Astrocyte (in vitro differentiated cells and primary cell): ENCODE data around the gene IRX3. TPM values are rescaled to one million over a fixed set of nuclear protein-coding genes. Genes with fewer than 3 reads are reported as not detected.
A peak's percentile ranks its signal among the peaks of the same experiment; 100 is the strongest.

ENCODE experiments used
- DNase-seq: peaks from one replicate; pipeline ENCODE4 v3.0.0-alpha.2; 2010; ENCODE audit warnings: low read depth
- FAIRE-seq: peaks from 2 replicates; lab custom pipeline; 2011; peaks lifted over from hg19 to GRCh38; lab: Jason Lieb, UNC
- H2AFZ ChIP-seq: 2 replicates; pipeline ENCODE4 v1.6.0; 2012; ENCODE audit warnings: low read depth, low read length, inconsistent platforms
- H3K27ac ChIP-seq: 2 replicates; pipeline ENCODE4 v1.5.1; 2011; ENCODE audit warnings: low read depth, low read length, inconsistent platforms
- H3K27me3 ChIP-seq: 2 replicates; pipeline ENCODE4 v1.6.0; 2011; ENCODE audit warnings: low read length, inconsistent platforms; ENCODE audit not compliant: insufficient read depth
- H3K36me3 ChIP-seq: 2 replicates; pipeline ENCODE4 v1.5.1; 2011; ENCODE audit warnings: low read length, inconsistent platforms; ENCODE audit not compliant: insufficient read depth
- H3K4me1 ChIP-seq: 2 replicates; pipeline ENCODE4 v1.5.1; 2011; ENCODE audit warnings: low read length, inconsistent platforms; ENCODE audit not compliant: insufficient read depth
- H3K4me2 ChIP-seq: 2 replicates; pipeline ENCODE4 v1.6.0; 2012; ENCODE audit warnings: low read length, inconsistent platforms
- H3K4me3 ChIP-seq: 2 replicates; pipeline ENCODE4 v1.5.1; 2011; ENCODE audit warnings: low read depth, mild to moderate bottlenecking, low read length, inconsistent platforms; ENCODE audit not compliant: insufficient read depth
- H3K79me2 ChIP-seq: 2 replicates; pipeline ENCODE4 v1.6.0; 2012; ENCODE audit warnings: mild to moderate bottlenecking, low read length, inconsistent platforms; ENCODE audit not compliant: insufficient read depth
- H3K9ac ChIP-seq: 2 replicates; pipeline ENCODE4 v1.6.0; 2012; ENCODE audit warnings: mild to moderate bottlenecking, low read length, inconsistent platforms
- H3K9me3 ChIP-seq: 2 replicates; pipeline ENCODE4 v1.5.1; 2012; ENCODE audit warnings: low read depth, mild to moderate bottlenecking, low read length, inconsistent platforms; ENCODE audit not compliant: insufficient read depth
- H4K20me1 ChIP-seq: 2 replicates; pipeline ENCODE4 v1.6.0; 2012; ENCODE audit warnings: low read length, inconsistent platforms; ENCODE audit not compliant: insufficient read depth
- H3K27ac Mint-ChIP-seq: one replicate; pipeline ENCODE4 v1.8.0; 2021; ENCODE audit warnings: mild to moderate bottlenecking, mixed read lengths; ENCODE audit not compliant: unreplicated experiment
- H3K27me3 Mint-ChIP-seq: one replicate; pipeline ENCODE4 v1.8.0; 2021; ENCODE audit warnings: low read depth, mixed read lengths; ENCODE audit not compliant: unreplicated experiment
- H3K36me3 Mint-ChIP-seq: one replicate; pipeline ENCODE4 v1.8.0; 2021; ENCODE audit warnings: low read depth, mixed read lengths; ENCODE audit not compliant: unreplicated experiment
- H3K4me1 Mint-ChIP-seq: one replicate; pipeline ENCODE4 v1.8.0; 2021; ENCODE audit warnings: low read depth, mixed read lengths; ENCODE audit not compliant: unreplicated experiment
- H3K4me3 Mint-ChIP-seq: one replicate; pipeline ENCODE4 v1.8.0; 2021; ENCODE audit warnings: mild to moderate bottlenecking, moderate library complexity, mixed read lengths; ENCODE audit not compliant: unreplicated experiment
- H3K9me3 Mint-ChIP-seq: one replicate; pipeline ENCODE4 v1.8.0; 2021; ENCODE audit warnings: mild to moderate bottlenecking, mixed read lengths; ENCODE audit not compliant: unreplicated experiment
- CTCF ChIP-seq: IDR thresholded peaks from 2 replicates; pipeline ENCODE4 v1.5.1; 2011; ENCODE audit warnings: low read depth, mild to moderate bottlenecking, inconsistent platforms, low read length, moderate library complexity; ENCODE audit not compliant: insufficient read depth
- EZH2 ChIP-seq: IDR thresholded peaks from 2 replicates; pipeline ENCODE4 v1.6.1; 2012; ENCODE audit warnings: mild to moderate bottlenecking, low read length, inconsistent platforms; ENCODE audit not compliant: insufficient read depth
- total RNA-seq: library from RNA; stranded (reverse); gene quantifications from 2 replicates; pipeline ENCODE4 v1.2.1, GENCODE V29; 2021

IRX3 gene
- total RNA-seq, 1 donor from 2014 or later: 0.75 TPM

- Mint-ChIP-seq H3K36me3 (no peaks in the 10 kb centered on the region), H3K9me3 (no peaks in the 10 kb centered on the region), H3K4me1 (peaks cover 1% of the 10 kb centered on the region), H3K27me3 (peaks cover 37% of the 10 kb centered on the region), H3K4me3 (no peak overlapping the region), H3K27ac (no peak overlapping the region)
- H3K36me3 ChIP-seq: no peaks in the 10 kb centered on the region
- no peaks in the 10 kb centered on the region for H3K4me1 ChIP-seq
- no peak overlapping the region for H2AFZ ChIP-seq
- no peak overlapping the region for H3K4me3 ChIP-seq
- no peaks in the 10 kb centered on the region for H4K20me1 ChIP-seq
- H3K27ac ChIP-seq: no peak overlapping the region
- H3K4me2 ChIP-seq: no peak overlapping the region
- no peak for DNase-seq
- no peaks in the 10 kb centered on the region for H3K79me2 ChIP-seq
- H3K9me3 ChIP-seq: no peaks in the 10 kb centered on the region
- H3K27me3 ChIP-seq: peaks cover 2% of the 10 kb centered on the region
- FAIRE-seq: no peak
- no peak overlapping the region for H3K9ac ChIP-seq
- no peak for TF ChIP-seq CTCF
- no peak for TF ChIP-seq EZH2
Observed at GRCh38 chr16:54331241-54332002, 44.8 kb upstream of the IRX3 start.

- Histone ChIP-seq H3K9me3 (no peaks in the 10 kb centered on the region), H3K4me3 (no peak overlapping the region), H3K4me2 (no peak overlapping the region), H3K36me3 (no peaks in the 10 kb centered on the region), H3K27me3 (peaks cover 2% of the 10 kb centered on the region), H4K20me1 (no peaks in the 10 kb centered on the region), H3K4me1 (peaks cover 3% of the 10 kb centered on the region), H3K79me2 (no peaks in the 10 kb centered on the region), H2AFZ (no peak overlapping the region), H3K9ac (no peak overlapping the region), H3K27ac (no peak overlapping the region)
- Mint-ChIP-seq H3K4me3 (no peak overlapping the region), H3K4me1 (peaks cover 6% of the 10 kb centered on the region), H3K36me3 (no peaks in the 10 kb centered on the region), H3K27me3 (peaks cover 37% of the 10 kb centered on the region), H3K9me3 (no peaks in the 10 kb centered on the region), H3K27ac (no peak overlapping the region)
- TF ChIP-seq CTCF (no peak), EZH2 (no peak)
- FAIRE-seq (no peak), DNase-seq (no peak)
Observed at GRCh38 chr16:54327609-54328008, 41.0 kb upstream of the IRX3 start.

GRCh38 chr16:54326266-54326662 is 39.7 kb upstream of the IRX3 start:
- FAIRE-seq (no peak), DNase-seq (peak; percentile 35)
- Histone ChIP-seq H3K9ac (no peak overlapping the region), H3K79me2 (no peaks in the 10 kb centered on the region), H3K4me2 (no peak overlapping the region), H2AFZ (no peak overlapping the region), H3K27ac (no peak overlapping the region), H3K9me3 (no peaks in the 10 kb centered on the region), H3K27me3 (peaks cover 2% of the 10 kb centered on the region), H3K4me3 (no peak overlapping the region), H4K20me1 (no peaks in the 10 kb centered on the region), H3K4me1 (peaks cover 3% of the 10 kb centered on the region), H3K36me3 (no peaks in the 10 kb centered on the region)
- Mint-ChIP-seq H3K36me3 (no peaks in the 10 kb centered on the region), H3K9me3 (no peaks in the 10 kb centered on the region), H3K27me3 (peaks cover 42% of the 10 kb centered on the region), H3K27ac (no peak overlapping the region), H3K4me3 (no peak overlapping the region), H3K4me1 (peaks cover 6% of the 10 kb centered on the region)
- TF ChIP-seq CTCF (no peak), EZH2 (no peak)
